Fibroblast of skin of right quadriceps (primary cell): ENCODE results near the gene PTGDS.
A peak's percentile ranks its signal among the peaks of the same experiment; 100 is the strongest.

Source experiments
- DNase-seq: peaks from one replicate; pipeline ENCODE4 v3.0.0-alpha.2; 2013

PTGDS gene

GRCh38 chr9:136946228-136947027, 30.9 kb upstream of the PTGDS start:
- no peak for DNase-seq

- DNase-seq = no peak
Observed at GRCh38 chr9:136947028-136947891, 30.0 kb upstream of the PTGDS start.

GRCh38 chr9:136947955-136948510, 29.3 kb upstream of the PTGDS start:
- DNase-seq = peak; percentile 17

GRCh38 chr9:136949239-136949816, 28.0 kb upstream of the PTGDS start:
- no peak for DNase-seq

GRCh38 chr9:136949817-136950655, 27.3 kb upstream of the PTGDS start:
- peak; percentile 74 for DNase-seq

GRCh38 chr9:136950656-136951276, 26.5 kb upstream of the PTGDS start:
- no peak for DNase-seq

- DNase-seq = no peak
Observed at GRCh38 chr9:136951541-136952320, 25.6 kb upstream of the PTGDS start, which contains the start of gene LCN12. Gene LCN12 (plus strand): TSS chr9:136952273. CDS start chr9:136952328, 55 bp downstream.

- no peak for DNase-seq
Observed at GRCh38 chr9:136952321-136952850, 24.9 kb upstream of the PTGDS start.

- DNase-seq = no peak
Observed at GRCh38 chr9:136952876-136953770, 24.2 kb upstream of the PTGDS start.

GRCh38 chr9:136953771-136954269, 23.5 kb upstream of the PTGDS start:
- DNase-seq = no peak

GRCh38 chr9:136954270-136955083, 22.8 kb upstream of the PTGDS start:
- DNase-seq = no peak

GRCh38 chr9:136955202-136955942, 21.9 kb upstream of the PTGDS start:
- no peak for DNase-seq

GRCh38 chr9:136955943-136956335, 21.4 kb upstream of the PTGDS start:
- no peak for DNase-seq

- no peak for DNase-seq
Observed at GRCh38 chr9:136956604-136957003, 20.7 kb upstream of the PTGDS start.

- no peak for DNase-seq
Observed at GRCh38 chr9:136957461-136957860, 19.8 kb upstream of the PTGDS start.

GRCh38 chr9:136957901-136958300, 19.4 kb upstream of the PTGDS start:
- DNase-seq = no peak

GRCh38 chr9:136958473-136958872, 18.8 kb upstream of the PTGDS start:
- DNase-seq = no peak
